Activated CD4-positive, alpha-beta T cell treated with anti-CD3 and anti-CD28 coated beads, Interleukin-2, amount 50 U/mL, for 4 hours (primary cell): ENCODE measurements around the gene PDCL2.
"Not testable (repeated sequence)": the region's sequence is repeated elsewhere in the genome, so short reads cannot be mapped to it uniquely, and the experiment has no call there.

Experiments
- DNase-seq, 2 experiments: peaks; one replicate each; pipeline ENCODE4 v3.0.0-alpha.2; 2020

Gene PDCL2

DNA sequence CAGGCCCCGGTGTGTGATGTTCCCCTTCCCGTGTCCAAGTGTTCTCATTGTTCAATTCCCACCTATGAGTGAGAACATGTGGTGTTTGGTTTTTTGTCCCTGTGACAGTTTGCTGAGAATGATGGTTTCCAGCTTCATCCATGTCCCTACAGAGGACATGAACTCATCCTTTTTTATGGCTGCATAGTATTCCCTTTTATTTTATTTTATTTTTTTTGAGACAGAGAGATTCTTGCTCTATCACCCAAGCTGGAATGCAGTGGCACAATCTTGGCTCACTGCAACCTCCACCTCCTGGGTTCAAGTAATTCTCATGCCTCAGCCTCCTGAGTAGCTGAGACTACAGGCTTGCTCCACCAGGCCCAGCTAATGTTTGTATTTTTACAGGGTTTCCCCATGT is 9.3 kb downstream of the PDCL2 start:
- not testable (repeated sequence) for DNase-seq

GRCh38 chr4:55578341-55579010 is 13.6 kb downstream of the PDCL2 start:
- no peak for DNase-seq

- DNase-seq: no peak
Observed at GRCh38 chr4:55575513-55575912, 16.5 kb downstream of the PDCL2 start.

- no peak for DNase-seq
Observed at GRCh38 chr4:55574252-55574651, 17.8 kb downstream of the PDCL2 start.

GRCh38 chr4:55571806-55572205 is 20.2 kb downstream of the PDCL2 start:
- no peak for DNase-seq

GRCh38 chr4:55568905-55569504 is 23.0 kb downstream of the PDCL2 start:
- DNase-seq: no peak

- DNase-seq: no peak
Observed at GRCh38 chr4:55561889-55562288, 30.2 kb downstream of the PDCL2 start.

GRCh38 chr4:55560096-55560495 is 31.9 kb downstream of the PDCL2 start:
- no peak for DNase-seq

- DNase-seq: no peak
Observed at GRCh38 chr4:55554453-55555030, 37.5 kb downstream of the PDCL2 start.

DNA sequence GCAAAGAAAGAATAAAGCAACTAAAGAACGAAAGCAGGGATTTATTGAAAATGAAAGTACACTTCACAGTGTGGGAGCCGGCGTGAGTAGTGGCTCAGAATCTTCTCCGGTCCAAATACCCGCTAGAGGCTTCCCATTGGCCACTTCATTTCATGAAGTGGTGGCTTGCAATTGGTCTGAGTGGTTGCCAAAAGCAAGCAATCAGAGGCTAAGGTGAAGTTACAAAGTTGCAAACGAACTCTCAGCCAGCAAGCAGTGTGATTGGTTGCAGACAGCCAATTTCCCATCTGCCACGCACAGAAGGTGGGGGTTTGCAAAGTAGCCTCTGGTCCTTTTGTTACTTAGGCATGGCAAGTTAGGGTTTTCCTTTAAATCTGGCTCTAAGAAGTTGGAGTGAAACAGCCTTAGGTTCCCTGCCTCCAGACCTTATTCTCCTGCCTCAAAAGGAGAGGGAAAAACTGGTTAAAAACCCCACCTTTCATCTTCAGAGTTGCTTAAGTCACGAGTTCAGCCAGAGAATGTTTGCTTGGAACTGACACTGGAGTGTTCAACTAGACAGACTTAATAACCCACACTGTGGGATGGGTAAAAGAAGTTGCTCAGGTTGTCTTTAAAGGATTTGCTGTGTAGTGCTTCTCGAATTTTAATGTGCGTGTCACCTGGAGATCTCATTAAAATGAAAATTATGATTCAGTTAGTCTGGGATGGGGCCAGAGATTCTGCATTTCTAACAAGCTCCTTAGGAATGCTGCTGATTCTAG is 38.4 kb downstream of the PDCL2 start:
- DNase-seq: no peak

- DNase-seq: not testable (repeated sequence)
Observed at GRCh38 chr4:55551964-55552363, 40.1 kb downstream of the PDCL2 start.

GRCh38 chr4:55549888-55550287 is 42.2 kb downstream of the PDCL2 start:
- no peak for DNase-seq

DNA sequence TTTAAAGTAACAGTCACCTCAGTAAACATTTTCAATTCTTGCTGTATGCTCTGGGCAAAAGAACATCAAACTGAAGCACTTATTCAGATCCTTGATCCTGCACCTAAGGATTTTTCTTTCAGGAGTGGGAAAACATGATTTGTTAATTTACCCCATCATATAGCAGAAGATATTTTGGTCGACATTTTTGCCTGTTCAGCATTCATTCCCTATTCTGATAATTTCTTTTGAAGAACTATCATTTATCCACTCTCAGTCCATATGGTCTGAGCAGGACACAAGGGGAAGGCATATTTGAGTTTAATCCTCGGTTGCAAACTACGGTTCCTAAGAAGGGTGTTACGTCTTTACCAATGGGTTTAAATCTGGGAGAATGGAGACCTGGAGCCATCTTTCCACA is 44.1 kb downstream of the PDCL2 start:
- no peak for DNase-seq

DNA sequence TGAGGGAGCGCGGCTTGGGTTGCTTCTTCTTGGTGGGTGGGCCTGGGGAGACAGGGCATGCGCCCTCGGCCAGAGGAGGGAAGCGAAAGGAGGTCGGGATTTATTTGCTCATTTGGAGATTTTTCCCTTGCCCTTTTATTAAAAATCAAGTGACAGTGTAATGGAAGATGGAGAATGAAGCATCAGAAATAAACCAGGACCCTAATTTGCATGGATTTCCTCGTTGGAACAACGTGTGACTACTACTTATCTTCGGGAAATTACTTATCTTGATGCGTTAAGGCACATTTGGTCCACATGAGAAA is 44.6 kb downstream of the PDCL2 start:
- no peak for DNase-seq

DNA sequence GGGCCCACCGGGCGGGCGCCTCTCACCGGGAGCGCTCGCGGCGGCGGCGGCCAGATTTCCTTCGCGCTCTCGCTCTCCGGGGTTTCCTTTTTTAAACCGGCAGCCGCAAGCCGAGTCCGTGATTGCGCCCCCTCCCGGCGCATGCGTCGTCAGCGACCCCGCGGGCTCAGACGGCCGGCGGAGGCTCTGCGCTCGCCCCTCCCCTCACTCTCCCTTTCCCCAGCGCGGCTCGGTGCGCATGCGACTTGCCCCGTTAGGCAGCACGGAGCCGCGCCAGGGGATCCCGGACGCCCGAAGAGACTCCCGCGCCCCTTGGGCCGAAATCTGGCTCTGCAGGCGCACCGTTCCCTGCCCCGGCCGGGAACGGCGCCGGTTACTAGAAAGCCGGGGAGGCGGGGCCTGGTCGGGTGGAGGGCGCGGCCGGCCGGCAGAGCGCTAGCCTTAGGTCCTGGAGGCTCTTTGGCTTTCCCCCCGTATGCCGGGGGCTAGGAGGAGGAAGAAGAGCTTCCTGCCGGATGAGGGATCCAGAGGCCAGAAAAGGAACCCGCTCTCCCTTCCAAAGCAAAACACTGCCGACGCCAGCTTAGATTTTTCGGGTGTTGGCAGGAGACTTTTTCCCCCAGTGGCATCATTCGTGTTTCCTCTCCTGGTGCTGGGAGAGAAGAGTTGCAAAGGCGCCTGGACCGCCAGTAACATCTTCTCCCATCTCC is 45.1 kb downstream of the PDCL2 start, which contains the start of gene CLOCK:
Gene CLOCK (minus strand): TSS at position 154 of the 710 bp plus-strand sequence. CDS start 64,124 bp downstream, outside the sequence.
- DNase-seq: peak; percentile 79 to 82

GRCh38 chr4:55546506-55546755 is 45.6 kb downstream of the PDCL2 start:
- DNase-seq: no peak

- peak; percentile 38 to 53 for DNase-seq
Observed at GRCh38 chr4:55545641-55546505, 46.2 kb downstream of the PDCL2 start.

GRCh38 chr4:55545151-55545550 is 46.9 kb downstream of the PDCL2 start:
- DNase-seq: no peak

DNA sequence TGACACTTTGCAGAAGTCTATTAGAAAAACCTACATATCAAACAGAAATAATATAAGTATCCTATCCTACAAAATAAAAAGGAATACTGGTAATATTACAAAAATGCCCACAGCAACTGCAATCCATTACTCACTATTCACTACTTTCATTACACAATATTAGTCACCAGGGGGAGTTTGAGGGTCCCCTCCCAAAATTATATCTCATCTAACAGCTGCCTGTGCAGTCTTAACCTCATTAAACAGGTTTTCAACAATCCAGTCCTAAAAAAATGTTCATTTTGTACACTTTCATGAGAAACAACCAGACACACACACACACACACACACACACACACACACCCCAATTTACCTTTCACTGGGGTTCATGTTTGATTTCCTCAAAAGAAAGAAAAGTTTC is 48.2 kb downstream of the PDCL2 start:
- no peak for DNase-seq

DNA sequence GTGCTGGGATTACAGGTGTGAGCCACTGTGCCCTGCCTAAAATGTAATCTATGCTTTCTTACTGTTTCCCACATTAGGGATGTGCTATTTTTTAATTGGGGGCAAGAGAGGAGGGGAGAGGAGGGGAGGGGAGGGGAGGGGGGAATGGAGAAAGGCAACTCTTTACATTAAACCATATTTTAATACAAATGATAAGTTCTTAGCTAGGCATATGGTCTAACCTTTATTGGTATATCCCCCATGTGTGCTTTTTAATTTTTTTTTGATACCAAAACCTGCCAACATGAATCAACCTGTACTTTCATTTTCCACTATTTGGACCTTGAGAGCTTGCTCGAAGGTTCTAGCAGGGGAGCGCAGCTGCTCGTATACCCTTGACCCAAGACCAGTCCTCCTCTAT is 51.8 kb downstream of the PDCL2 start:
- no peak for DNase-seq

DNA sequence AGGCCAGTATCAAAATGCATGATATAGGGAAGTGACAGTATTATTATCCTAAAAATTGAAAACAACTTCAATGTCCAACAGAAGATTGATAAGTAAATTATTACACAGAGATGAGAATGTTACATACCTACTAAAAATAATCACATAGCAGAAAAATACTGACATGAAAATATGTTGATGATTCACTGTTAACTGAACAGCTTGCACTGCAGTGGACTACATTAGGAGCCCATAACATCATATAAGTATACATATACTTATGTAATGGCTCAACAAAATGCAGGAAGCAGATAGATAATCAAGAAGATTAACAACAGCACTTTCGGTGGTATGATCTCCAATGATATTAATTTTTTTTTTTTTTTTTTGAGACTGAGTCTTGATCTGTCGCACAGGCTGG is 52.4 kb downstream of the PDCL2 start:
- no peak for DNase-seq

- DNase-seq: no peak
Observed at GRCh38 chr4:55538531-55538930, 53.5 kb downstream of the PDCL2 start.

- no peak for DNase-seq
Observed at GRCh38 chr4:55534306-55534705, 57.7 kb downstream of the PDCL2 start.
